Measurements from ENCODE around the gene TBKBP1.
A peak's percentile ranks its signal among the peaks of the same experiment; 100 is the strongest.

Gene TBKBP1

DNA sequence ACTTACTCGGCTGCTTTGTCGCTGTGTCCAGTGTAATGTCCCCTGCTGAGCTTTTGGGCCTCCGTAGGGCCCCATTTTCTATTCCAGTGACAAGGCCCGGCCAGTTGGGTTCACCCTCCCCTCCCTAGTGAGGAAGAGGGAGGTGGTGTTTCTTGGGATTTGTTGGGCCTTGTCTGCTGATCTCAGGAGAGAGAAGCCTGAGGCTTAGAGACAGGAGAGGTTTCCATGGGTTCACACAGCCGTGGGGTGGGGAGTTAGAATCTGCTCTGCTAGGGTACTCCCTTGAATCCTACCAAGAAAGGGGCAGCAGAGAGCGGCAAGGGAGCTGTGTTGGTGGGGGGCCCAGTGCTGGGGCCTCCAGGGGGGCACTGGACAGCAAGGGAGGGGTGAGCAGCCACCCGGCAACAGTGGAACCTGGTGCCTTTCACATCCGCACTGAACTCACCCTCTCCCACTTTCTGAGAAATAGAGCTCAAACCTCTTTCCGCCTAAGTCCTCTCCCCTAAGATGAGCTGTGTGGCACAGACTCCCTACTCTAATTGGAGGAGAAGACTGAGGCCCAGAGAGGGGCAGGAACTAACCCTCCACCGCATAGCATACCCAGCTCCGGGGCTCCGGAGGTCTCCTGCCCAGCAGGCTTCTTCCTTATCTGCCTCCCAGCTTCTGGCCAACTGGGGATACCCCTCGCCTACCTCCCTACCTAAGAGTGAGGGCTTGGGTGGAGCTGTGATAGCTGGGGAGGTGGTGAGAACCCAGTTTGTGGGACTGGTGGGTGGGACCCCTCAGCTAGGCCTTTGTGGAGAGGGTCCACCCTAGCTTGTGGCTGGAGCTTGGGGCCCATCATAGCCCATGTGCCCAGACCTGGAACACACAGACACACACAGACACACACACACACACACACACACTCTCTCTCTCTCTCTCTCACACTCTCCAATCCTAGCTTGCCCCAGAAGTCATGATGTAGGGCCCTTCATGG lies 6.8 kb downstream of the TBKBP1 start:
- no peak for DNase-seq

DNA sequence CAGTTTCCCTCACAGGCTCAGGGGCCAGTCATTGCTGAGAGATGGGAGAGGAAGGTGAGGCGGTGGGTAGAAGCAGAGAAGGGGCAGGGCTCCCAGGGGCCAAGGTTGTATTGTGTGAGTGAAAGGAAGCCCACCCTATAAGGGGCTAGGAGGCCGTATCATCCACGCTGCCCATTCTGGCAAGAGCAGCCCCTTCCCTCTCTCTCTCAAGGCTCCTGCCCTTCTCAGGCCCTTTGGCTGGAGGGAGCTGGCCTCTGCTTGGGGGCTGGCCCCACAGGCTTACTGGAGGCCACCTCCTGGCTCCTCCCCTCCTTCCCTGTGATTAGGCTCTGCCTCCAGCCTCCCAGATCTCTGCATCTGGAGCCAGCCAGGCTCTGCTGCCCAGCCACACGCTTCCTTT lies 7.6 kb downstream of the TBKBP1 start:
- no peak for DNase-seq

DNA sequence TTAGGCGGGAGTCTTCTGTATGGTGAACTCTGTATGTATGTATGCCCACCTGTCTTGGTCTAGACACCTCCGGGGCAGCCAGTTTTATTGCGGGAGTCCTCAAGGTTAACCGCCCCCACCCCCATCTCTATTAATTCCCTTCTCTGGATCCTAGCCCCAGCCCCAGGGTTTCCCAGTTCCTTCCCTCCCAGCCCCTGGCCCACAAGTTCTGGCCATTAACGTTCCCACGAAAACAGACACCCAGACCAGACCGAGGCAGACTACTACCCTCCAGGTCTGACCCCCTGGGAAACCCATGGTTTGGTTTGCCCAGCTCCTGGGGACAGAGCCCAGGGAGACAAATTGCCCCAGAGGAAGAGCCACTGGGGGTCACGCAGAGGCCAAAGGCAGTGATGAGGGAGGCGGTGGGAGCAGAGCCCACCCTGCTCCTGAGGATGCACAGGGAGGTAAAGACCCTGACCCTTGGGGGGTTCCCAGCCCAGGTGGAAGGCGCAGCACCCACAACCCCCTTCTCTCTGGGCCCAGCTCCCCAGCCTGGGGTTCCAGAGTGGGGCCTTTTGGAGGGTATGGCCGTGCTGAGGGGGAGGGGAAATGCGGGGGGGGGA lies 8.5 kb downstream of the TBKBP1 start:
- no peak for DNase-seq

DNA sequence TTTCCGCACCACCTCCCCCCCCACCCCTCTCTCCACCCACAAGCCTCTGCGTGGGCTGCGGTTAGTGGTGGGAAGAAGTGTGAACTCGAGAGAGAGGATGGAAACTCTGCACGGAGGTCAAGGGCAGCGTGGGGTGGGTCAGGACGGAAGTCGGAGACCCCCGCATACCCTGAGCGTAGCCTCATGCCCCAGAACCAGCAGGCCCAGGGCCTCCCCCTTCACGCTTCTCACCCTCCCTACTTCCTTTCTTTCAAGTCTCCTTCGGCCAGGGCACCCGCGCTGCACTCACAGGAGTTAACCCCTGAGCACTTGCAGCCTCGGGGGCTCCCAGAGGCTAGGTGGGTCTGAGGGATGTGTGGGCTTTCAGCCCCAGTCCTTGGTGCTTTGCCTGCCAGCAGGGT lies 9.2 kb downstream of the TBKBP1 start:
- DNase-seq = peak in 2 of 3 donors; percentile 30 to 44

DNA sequence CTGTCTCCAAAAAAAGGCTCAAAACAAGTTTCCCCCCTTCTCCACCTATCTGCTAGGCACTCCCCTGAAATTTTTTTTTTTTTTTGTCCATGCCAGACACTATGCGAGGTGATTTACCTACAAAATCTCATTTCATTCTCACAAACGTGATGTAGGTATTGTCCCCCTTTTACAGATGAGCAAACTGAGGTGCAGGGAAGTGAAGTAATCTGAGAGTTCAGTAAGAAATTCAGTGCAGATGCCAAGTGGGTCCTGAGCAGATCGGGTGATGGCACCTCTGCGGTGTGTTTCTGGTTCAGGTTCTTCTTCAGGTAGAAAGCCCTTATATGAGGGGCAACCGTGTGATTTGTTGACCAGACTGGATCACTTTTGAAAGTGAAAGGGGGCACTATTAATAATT lies 9.7 kb downstream of the TBKBP1 start:
- DNase-seq = no peak

DNA sequence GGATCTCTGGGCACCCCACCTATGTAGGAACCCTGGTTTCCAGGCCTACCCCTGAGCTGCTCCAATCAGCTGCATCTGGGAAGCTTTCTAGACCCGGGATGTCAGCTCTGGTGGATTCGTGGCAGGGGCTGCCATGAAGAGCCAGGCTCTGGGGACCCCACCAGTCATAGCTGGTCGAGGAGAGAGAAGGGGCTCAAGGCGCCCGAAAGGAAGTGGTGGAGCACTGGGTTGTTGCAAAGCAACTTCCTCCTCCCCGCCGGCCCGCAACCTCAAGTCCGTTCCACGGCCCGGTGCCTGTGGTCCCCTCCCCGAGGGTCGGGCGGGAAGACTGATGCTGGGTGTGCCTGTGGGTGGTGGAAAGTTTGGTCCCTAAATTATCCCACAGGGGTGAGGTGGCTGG lies 10.2 kb downstream of the TBKBP1 start:
- peak in 2 of 3 donors; percentile 39 to 55 for DNase-seq

DNA sequence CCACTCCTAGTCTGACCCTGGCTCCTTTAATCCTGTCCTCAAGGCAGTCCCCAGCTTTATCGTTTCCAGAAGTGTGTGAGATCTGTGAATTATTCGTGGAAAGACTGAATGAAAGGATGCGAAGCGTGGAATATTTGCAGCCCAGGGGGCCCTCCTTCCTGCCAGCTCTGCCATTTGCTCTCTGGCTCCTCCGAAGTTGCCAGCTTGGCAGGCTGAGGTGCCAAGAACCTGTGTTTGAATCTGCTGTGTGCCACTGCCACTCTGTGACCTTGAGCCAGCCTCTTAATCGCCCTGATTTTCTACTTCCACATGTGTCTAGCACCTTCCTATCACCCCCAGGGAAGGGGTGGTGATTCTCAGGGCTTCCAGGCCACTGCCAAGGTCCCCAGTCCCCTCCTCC lies 10.8 kb downstream of the TBKBP1 start:
- DNase-seq = no peak

DNA sequence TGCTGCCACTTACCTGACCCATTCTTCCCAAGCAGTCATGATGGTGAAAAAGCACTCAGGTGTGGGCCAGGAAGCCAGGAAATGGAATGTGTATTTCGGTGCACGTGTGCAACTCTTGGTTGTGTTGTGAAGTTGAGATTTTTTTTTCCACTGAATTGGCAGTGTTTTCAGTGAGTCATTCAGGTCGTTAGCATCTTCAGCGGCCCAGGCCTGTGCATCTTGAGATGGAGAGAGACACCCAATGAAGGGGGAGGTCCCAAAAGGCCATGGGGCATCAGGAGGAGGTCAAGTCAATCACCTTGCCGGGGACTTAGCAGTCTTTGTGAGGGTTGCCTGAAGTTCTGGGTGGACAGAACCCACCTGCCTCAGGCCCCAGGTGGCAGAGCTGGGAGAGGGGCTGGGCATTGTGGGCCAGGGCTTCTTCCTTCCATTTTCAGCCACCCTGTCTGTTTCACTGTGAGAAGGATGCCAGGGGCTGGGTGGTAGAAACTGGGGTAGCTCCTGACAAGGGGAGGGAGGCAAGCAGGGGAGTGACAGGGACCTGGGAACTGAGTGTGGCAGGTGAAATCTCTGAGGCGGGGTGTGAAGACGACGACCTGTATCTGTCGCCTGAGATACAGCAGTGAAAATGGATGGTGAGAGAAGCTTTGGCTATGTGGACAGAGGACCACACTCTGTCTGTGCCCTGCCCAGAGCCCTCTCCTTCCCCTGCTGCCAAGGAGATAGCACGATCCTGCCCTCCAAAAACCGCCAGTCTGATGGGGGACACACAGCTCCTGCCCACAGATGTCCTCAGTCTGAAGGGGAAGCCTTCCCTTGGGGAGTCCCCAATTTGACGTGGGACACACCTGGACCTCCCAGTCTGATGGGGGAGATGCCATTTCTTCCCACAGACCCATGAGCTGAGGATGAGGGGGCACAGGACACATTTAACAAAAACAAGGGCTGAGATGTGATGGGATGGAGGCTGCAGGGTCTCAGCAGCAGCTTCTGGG lies 11.9 kb downstream of the TBKBP1 start:
- DNase-seq = no peak

DNA sequence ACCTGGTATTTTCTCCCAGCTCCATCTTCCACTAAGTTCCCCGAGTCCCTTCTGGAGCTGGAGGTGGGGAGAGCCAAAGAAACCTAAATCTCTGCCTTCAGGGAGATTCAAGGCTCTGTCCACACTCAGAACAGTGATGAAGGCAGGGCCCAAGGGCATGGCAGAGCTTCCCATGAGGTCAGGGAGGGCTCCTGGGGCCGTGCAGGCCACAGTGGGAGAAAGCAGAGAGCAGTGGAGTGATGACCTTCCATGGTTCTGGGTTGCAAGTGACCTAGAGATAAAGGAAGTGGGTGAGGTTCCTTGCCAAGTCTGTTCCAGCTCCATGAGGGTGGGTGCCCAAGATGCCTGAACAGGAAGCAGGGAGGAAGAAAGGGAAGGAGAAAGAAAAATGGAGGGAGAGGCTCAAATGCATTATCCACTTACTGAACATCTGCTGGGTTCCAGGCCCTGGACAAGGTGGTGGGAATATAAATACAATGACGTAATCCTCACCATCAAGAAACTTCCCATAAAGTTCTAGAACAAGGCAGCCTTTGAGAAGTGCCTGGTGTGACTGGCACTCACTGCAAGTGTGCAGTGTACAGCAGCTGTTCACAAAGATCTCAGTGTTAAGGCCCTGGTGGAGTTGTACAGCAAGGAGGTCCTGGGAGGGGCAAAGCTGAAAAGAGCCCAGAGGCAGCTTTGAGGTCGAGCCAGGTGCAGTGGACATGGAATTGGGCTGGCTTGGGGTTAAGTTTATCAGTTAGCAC lies 13.3 kb downstream of the TBKBP1 start:
- DNase-seq = no peak

DNA sequence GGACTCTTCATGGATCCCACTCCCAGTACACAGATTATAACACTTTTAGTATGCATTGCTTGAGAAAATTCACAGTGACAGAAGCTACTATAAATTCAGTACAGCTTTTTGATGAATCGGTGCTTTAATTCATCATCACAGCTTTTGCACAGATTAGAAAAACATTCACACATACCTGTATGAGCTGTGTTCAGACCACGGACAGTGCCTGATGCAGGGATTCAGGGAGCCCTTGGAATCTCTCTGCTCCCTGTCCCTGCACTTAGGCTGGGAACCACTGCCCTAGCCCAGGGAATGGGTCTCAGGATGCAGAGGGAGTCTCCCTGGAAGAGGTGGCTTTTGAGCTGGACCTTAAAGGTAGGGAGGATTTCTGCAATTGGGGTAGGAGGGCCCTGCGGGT lies 13.9 kb downstream of the TBKBP1 start:
- DNase-seq = no peak

DNA sequence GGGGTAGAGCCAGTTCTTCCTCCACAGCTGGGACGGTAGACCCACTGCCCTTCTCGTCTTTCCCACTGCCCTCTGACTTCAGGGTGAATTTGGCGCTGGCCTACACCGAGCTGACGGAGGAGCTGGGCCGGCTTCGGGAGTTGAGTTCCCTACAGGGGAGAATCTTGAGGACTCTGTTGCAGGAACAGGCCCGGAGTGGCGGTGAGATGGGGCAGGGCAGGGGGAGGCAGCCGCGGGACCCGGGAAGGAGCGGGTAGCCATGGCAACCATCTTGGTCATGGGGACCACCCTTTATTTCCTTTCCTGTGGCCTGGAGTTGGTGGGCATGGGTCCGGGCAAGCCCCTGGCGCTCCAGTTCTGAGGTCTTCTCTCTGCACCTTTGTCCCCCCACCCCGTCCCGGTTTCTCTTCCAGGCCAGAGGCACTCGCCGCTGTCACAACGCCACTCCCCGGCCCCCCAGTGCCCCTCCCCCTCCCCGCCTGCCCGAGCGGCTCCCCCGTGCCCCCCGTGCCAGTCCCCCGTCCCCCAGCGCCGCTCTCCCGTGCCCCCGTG lies 14.4 kb downstream of the TBKBP1 start:
- no peak for DNase-seq

DNA sequence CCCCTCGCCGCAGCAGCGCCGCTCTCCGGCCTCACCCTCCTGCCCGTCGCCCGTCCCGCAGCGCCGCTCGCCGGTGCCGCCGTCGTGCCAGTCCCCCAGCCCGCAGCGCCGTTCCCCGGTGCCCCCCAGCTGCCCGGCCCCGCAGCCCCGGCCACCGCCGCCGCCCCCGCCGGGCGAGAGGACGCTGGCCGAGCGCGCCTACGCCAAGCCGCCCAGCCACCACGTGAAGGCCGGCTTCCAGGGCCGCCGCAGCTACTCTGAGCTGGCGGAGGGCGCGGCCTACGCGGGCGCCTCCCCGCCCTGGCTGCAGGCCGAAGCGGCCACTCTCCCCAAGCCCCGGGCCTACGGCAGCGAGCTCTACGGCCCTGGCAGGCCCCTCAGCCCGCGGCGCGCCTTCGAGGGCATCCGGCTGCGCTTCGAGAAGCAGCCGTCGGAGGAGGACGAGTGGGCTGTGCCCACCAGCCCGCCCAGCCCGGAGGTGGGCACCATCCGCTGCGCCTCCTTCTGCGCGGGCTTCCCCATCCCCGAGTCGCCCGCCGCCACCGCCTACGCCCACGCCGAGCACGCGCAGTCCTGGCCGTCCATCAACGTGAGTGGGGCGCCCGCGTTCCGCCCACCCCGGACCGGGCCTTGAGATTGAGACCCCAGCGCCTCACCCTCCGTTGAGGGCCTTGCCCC lies 15.0 kb downstream of the TBKBP1 start:
- DNase-seq = no peak

DNA sequence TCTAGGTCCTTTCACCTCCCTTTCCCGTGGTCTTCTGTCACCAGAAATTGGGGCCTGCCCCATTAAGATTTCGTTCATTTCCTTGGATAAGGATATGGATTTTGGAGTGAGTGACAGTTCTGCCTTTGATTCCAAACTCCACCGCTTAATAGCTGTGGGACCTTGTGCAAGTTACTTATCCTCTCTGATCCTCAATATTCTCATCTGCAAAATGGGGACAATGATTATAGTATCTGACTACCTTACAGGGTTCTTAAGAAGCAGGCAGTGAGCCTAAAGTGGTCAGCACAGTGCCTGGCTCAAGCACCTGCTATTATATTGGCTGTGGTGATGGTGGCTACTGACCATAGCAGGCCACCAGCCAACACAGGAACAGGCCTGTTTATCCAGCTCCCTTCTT lies 15.6 kb downstream of the TBKBP1 start:
- DNase-seq = no peak

DNA sequence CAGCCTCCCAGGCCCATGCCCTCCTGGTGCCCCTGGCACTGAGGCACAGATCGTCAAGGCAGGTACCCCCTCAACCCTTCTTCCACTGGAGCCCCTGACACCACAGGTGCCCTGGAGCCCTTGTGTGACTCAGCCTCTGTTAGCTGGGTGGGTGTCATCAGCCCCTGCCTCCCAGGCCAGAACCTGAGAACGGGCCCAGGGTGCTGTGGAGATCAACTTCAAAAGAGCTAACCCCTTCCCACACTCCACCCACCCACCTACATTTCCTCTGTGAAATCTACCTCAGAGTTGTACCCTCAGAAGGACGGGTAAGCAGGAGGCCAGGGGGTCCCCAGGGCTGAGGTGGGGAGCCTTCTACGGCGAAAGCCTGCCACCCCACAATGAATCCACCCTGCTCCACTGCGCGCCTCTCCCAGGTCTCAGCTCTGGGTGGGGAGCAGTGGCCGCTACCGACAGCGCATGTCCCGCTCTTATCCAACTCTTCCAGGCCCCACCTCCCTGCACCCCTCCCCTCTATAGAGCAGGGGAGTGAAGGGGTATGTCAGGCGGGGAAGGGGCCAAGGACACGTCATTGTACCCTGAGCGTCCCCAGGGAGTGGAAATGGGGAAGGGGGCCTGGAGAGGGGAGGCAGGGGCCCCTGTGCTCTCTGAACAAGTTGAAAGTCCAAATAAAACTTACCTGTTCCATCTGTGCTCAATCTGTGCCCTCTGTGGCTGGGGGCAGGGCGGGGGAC lies 17.6 kb downstream of the TBKBP1 start:
- DNase-seq = no peak

DNA sequence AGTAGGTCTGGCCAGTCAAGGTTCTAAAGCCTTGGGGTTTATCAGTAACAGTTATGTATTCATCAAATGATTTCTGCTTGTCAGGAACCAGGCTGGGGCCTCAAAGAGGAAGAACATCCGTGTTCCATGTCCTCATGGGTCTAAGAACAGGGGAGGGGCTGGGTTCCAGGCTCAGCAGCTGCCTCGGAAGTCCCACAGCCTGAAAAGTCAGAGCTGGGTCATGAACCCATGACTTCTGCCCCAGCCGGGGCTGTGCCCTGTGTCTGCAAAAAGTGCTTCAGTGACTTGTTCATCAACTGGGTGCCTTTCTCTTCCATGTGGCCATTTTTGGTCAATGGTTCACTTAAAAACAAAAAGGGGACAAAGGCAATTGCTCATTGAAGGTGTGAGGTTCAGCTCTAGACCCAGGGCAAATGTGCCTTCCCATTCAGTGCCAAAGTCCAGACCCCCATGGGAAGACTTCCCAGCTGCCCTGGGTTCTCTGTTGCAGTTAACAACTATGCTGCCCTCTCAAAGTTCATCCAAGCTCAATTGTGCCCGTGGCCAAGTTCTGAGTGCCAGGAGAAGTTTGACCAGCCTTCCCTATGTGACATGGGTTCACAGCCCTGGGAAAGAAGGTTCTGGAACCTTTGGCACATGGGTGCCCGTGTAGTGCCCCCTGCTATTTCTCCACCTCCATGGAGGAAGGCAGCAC lies 18.5 kb downstream of the TBKBP1 start:
- peak; percentile 77 to 80 (median 80) for DNase-seq

DNA sequence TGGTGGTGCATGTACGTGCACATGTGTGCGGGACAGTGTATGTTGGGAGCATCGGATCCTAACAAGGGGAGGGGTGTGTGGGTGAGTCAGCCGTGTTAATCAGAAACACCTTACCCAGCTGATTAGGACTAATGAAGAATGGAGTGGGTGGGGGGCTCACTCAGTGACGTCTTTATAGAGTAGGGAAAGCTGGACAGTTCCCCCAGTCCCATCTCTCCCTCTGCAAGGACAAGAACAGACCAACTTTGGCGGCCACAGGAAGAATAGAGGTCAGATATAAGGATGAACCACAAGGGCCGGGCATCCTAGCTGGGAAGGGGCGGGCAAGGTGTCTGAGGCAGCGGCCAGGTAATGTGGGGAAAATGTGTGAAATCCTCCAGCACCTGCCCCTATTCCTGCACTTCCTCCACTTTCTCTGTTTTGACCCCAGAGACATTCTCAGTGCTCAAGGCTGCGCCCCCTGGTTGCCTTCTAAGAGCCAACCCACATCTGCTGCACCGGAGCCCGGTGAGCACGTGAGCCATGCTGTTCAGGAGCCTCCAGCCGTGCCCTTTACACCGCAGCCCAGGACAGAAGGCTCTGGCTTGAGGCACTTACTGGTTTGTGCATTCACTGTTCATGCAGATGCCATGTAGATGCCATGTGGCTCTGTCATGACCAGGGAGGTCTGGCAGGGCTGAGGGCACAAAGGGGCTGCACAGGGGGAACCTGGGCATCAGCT lies 20.2 kb downstream of the TBKBP1 start:
- DNase-seq = no peak

DNA sequence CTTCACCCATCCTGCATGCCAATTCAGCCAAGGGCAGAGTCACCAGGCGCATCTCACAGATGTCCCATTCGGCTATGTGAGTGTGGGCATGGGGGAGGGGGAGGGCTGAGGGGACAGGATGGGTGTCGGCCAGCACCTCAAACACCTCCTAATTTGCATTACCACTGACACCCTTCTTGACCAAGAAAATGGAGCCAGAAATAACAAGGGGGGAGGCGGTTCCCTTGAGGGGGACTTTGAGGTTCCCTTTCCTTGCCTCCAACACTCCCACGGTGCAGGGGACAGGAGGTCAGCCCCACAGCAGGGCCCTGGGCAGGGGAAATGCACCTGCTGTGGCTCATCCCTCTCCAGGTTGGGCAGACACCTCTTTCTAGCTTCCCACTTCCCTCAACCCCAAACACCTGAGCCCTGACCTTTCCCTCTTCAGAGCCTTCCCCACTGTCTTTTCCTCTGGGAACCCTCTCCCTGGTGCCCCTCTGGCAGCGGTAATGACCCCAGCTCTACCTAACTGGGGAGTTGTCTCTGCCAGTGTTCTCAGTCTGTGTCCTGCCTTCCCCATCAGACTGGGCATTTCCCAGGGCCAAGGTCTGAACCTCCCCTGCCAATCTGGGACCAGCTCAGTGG lies 20.9 kb downstream of the TBKBP1 start:
- DNase-seq = no peak

DNA sequence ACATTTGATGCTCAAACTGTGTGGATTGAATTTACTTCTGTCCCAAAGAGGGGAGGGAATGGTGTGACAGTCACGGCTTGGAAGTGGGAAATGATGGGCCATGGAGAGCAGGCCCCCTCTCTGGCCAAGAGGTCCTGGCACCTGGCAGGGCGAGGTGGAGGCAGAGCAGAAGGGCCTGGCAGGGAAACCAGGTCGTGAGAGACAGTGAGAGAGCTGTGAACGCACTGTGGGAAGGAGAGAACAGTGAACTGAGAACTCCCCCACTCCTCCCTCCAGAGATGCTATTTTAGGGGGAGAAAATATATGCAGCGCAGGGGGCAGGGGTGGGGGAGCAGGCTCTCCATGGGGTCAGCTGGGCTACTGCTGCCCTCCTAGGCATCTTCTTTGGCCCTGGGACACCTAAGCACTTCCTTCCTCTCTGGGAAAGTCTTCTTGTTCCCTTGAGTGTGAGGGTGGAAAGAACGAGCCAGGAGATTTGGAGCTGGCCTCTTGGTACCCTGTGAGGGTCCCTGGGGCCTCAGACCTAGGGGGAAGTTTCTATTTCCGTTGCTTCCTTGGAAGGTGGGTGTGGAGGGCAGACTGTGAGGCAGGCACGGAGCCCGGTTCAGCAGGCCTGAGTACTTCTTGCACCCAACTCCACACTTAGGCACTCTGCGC lies 21.8 kb downstream of the TBKBP1 start:
- DNase-seq = no peak
